IPS-18c (cell line): ENCODE results near the gene ZNF705A.
"Not testable (repeated sequence)": the region's sequence is repeated elsewhere in the genome, so short reads cannot be mapped to it uniquely, and the experiment has no call there.

Experiments
- H3K4me3 ChIP-seq: 2 replicates; pipeline ENCODE4 v1.7.0; 2013; ENCODE audit warnings: low read depth, mild to moderate bottlenecking, low read length, moderate library complexity; ENCODE audit not compliant: insufficient read depth
- H3K9me3 ChIP-seq: one replicate; pipeline ENCODE4 v1.6.1; 2013; ENCODE audit warnings: mild to moderate bottlenecking, low read length, moderate library complexity; ENCODE audit not compliant: control insufficient read depth, insufficient read depth

Gene ZNF705A

DNA sequence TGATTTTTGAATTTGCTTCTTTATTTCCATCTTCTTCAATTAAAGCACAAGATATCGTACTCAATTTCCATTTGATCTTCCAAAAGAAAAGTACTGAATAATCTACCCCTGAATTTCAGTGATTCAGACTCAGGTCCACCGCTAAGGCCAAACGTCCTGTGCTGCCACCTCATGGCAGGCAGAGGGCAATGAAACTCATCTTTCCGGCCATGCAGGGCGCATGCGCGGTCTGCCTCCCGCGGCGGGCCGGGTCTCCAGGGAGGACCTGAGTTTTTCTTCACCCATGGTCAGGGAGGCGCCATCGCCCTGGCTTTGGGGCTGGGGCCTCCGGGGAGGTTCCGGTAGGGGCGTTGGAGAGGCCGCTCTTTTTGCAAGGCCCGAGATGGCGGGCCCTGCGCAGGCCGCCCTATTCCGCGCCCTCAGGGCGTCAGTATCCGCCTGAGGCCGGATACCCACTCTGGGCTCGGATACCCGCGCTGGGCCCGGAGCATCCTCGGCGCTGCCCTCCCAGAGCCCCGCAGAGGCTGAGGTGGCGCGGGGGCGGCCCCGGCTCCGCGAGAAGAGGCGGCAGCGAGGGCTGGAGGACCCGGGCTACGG, 23.3 kb downstream of the ZNF705A start:
- not testable (repeated sequence) for H3K9me3 ChIP-seq
- peak overlapping the region; percentile 43; the same call in 1 of the 2 replicates for H3K4me3 ChIP-seq

GRCh38 chr12:8181271-8181670, 24.5 kb downstream of the ZNF705A start:
- H3K4me3 ChIP-seq, H3K9me3 ChIP-seq: not testable (repeated sequence)

- not testable (repeated sequence) for H3K4me3 ChIP-seq, H3K9me3 ChIP-seq
These were observed 26.1 kb downstream of the ZNF705A start for GRCh38 chr12:8182923-8183322.

- H3K4me3 ChIP-seq, result not testable (repeated sequence)
These were observed 26.5 kb downstream of the ZNF705A start for GRCh38 chr12:8183346-8183745.

GRCh38 chr12:8184206-8184605, 27.4 kb downstream of the ZNF705A start:
- not testable (repeated sequence) for H3K4me3 ChIP-seq, H3K9me3 ChIP-seq

More at GRCh38 chr12:8183346-8183745, 26.5 kb downstream of the ZNF705A start:
- H3K9me3 ChIP-seq, result not testable (repeated sequence)

- not testable (repeated sequence) for H3K9me3 ChIP-seq, H3K4me3 ChIP-seq
These were observed 31.3 kb downstream of the ZNF705A start for GRCh38 chr12:8188088-8188487.

DNA sequence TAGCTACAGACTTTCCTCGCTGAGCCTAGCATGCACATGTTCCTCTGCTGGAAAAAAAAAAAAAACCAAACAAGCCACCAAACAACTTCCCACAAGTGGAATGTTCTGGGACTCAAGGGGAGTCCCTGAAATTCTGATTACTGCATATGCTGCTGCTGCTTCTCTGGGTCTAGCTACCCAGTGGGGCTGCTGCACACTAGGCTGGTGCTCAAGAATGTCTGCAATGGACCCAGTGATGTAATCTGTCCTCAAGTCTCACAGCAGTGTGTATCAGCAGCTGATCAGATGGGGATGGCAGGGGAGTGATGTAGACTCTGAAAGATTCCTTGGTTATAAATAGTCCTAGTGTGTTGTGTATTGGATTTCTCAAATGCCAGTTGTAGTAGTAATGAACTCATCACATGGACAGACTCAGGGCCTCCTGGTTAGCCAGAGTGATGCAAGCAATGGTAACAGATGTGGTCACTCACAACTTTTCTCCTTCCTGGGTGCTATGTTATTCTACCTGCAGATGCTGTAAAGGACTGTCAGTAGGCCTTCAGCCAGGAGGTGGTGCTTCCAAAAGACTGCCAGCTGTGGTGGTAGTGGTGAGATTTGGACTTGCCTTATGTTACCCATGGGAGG, 41.0 kb downstream of the ZNF705A start:
- H3K4me3 ChIP-seq, result not testable (repeated sequence)

GRCh38 chr12:8218711-8219382, 62.0 kb downstream of the ZNF705A start:
- H3K4me3 ChIP-seq, H3K9me3 ChIP-seq: not testable (repeated sequence)

More for the DNA sequence above, 41.0 kb downstream of the ZNF705A start:
- not testable (repeated sequence) for H3K9me3 ChIP-seq

- not testable (repeated sequence) for H3K4me3 ChIP-seq
These were observed 64.6 kb downstream of the ZNF705A start for GRCh38 chr12:8221375-8221774.

GRCh38 chr12:8221844-8222243, 65.0 kb downstream of the ZNF705A start:
- H3K9me3 ChIP-seq, H3K4me3 ChIP-seq: not testable (repeated sequence)

More at GRCh38 chr12:8221375-8221774, 64.6 kb downstream of the ZNF705A start:
- H3K9me3 ChIP-seq, result not testable (repeated sequence)

DNA sequence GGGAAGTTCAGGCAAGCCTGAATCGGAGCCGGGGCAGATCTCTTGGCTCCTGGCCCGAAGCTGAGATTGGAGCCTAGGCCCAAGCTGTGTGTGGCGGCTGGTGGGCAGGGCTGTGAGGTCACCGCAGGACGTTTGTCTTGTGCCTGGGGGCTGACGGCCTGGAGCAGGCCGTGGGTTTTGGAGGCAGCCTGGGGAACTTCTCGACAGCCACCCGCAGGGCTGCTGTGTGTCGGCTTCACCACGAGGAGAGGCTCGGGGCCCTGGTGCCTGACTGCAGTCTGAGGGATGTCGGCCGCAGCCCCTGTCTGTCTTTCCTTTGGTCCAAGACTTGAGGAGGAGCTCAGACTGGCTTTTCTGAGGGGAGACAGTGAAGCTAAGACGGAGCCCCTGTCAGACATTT, 65.5 kb downstream of the ZNF705A start:
- H3K9me3 ChIP-seq, H3K4me3 ChIP-seq: not testable (repeated sequence)

- H3K9me3 ChIP-seq, H3K4me3 ChIP-seq: not testable (repeated sequence)
These were observed 66.8 kb downstream of the ZNF705A start for GRCh38 chr12:8223646-8224045.

DNA sequence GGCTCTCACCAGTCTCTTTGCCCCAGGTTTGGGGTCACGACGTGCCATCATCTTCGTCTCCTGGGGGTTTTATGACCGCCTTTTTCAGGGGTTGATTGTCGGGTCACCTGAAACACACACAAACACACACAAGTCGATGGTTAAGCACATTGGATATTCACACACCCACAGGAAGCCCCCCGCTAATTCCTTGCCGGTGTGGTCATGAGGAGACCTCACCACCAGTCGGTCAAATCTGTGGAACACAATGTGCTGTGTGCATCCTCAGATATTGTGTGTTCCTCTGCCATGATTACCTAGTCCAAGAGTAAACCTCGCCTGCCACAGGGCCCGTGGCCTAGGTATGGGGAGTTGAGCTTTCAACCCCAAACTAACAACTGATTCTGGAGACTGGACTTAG, 68.0 kb downstream of the ZNF705A start:
- H3K4me3 ChIP-seq, H3K9me3 ChIP-seq: not testable (repeated sequence)

GRCh38 chr12:8226355-8226754, 69.5 kb downstream of the ZNF705A start:
- H3K9me3 ChIP-seq, result no peaks in the 10 kb centered on the region
- H3K4me3 ChIP-seq, result no peak overlapping the region

- not testable (repeated sequence) for H3K9me3 ChIP-seq, H3K4me3 ChIP-seq
These were observed 70.3 kb downstream of the ZNF705A start, which contains the start of gene FAM90A1 for GRCh38 chr12:8226992-8227731. Gene FAM90A1 (minus strand): TSS chr12:8227618. CDS start chr12:8224832, 2,786 bp downstream.

- H3K4me3 ChIP-seq, result not testable (repeated sequence)
These were observed 70.9 kb downstream of the ZNF705A start for GRCh38 chr12:8227732-8228077.

GRCh38 chr12:8228607-8229006, 71.8 kb downstream of the ZNF705A start:
- H3K9me3 ChIP-seq, H3K4me3 ChIP-seq: not testable (repeated sequence)

More at GRCh38 chr12:8227732-8228077, 70.9 kb downstream of the ZNF705A start:
- not testable (repeated sequence) for H3K9me3 ChIP-seq

GRCh38 chr12:8229486-8229885, 72.7 kb downstream of the ZNF705A start:
- not testable (repeated sequence) for H3K9me3 ChIP-seq, H3K4me3 ChIP-seq
